ENCODE data around the gene KIF5C.

Gene KIF5C

DNA sequence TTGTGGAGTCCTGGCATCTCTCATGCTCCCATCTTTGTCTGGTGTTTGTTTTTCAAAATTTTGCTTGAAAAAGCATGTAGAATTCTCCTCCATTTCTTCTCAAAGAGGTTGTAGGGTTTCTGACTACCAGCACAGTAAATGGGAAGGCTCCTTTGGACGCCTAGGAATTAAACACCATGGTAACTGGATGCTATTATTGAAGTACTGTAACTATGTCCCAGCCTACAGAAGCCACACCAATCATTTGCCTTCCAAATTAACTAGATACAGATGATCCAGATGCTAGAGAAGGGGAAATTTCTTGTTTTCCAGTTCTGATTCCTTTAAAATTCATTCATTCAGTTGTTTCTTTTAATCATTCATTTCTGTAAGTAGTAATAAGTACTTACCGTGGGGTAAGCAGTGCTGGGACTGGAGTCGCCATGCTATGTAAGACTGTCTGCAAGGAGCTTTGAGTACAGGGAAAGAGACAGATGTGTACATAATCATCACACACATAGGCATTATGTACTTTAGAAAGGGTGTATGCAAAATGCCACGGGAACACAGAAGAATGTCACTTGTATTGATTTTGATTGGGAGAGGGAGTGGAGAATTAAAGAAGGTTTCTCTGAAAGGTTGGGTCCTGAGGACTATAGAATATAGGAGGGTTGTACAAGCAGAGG lies 49.6 kb downstream of the KIF5C start:
- Histone ChIP-seq H3K27me3 (ENCODE audit: low read depth, low read length) (no peaks in the 10 kb centered on the region), H3K4me1 (ENCODE audit: control insufficient read depth in 1 of 2, insufficient read depth in 2 of 2, low read length in 2 of 2) (no peaks in the 10 kb centered on the region), H3K36me3 (ENCODE audit: control insufficient read depth in 1 of 2, insufficient read depth in 2 of 2, low read length in 2 of 2) (no peaks in the 10 kb centered on the region), H3K9me3 (ENCODE audit: control insufficient read depth in 1 of 2, low read length in 2 of 2) (no peaks in the 10 kb centered on the region), H3K27ac (ENCODE audit: low read length) (no peak overlapping the region), H3K4me3 (ENCODE audit: low read depth in 1 of 2, low read length in 2 of 2) (no peak overlapping the region)

GRCh38 chr2:148926291-148926961 lies 51.4 kb downstream of the KIF5C start:
- H3K27ac ChIP-seq (ENCODE audit: low read length), result no peak overlapping the region
- peak overlapping the region; percentile 13 to 29 for H3K4me3 ChIP-seq (ENCODE audit: low read depth in 1 of 2, low read length in 2 of 2)

GRCh38 chr2:148926981-148927401 lies 52.0 kb downstream of the KIF5C start:
- no peak overlapping the region for H3K27ac ChIP-seq (ENCODE audit: low read length)
- no peaks in the 10 kb centered on the region for H3K36me3 ChIP-seq (ENCODE audit: control insufficient read depth in 1 of 2, insufficient read depth in 2 of 2, low read length in 2 of 2)
- peak overlapping the region; percentile 13 to 29 for H3K4me3 ChIP-seq (ENCODE audit: low read depth in 1 of 2, low read length in 2 of 2)
- no peaks in the 10 kb centered on the region for H3K27me3 ChIP-seq (ENCODE audit: low read depth, low read length)
- H3K9me3 ChIP-seq (ENCODE audit: control insufficient read depth in 1 of 2, low read length in 2 of 2), result no peaks in the 10 kb centered on the region
- no peaks in the 10 kb centered on the region for H3K4me1 ChIP-seq (ENCODE audit: control insufficient read depth in 1 of 2, insufficient read depth in 2 of 2, low read length in 2 of 2)

More at GRCh38 chr2:148926291-148926961, 51.4 kb downstream of the KIF5C start:
- Histone ChIP-seq H3K27me3 (ENCODE audit: low read depth, low read length) (no peaks in the 10 kb centered on the region), H3K36me3 (ENCODE audit: control insufficient read depth in 1 of 2, insufficient read depth in 2 of 2, low read length in 2 of 2) (no peaks in the 10 kb centered on the region), H3K4me1 (ENCODE audit: control insufficient read depth in 1 of 2, insufficient read depth in 2 of 2, low read length in 2 of 2) (no peaks in the 10 kb centered on the region), H3K9me3 (ENCODE audit: control insufficient read depth in 1 of 2, low read length in 2 of 2) (no peaks in the 10 kb centered on the region)

GRCh38 chr2:148928395-148928794 lies 53.4 kb downstream of the KIF5C start:
- Histone ChIP-seq H3K9me3 (ENCODE audit: control insufficient read depth in 1 of 2, low read length in 2 of 2) (no peaks in the 10 kb centered on the region), H3K27me3 (ENCODE audit: low read depth, low read length) (no peaks in the 10 kb centered on the region), H3K4me1 (ENCODE audit: control insufficient read depth in 1 of 2, insufficient read depth in 2 of 2, low read length in 2 of 2) (no peaks in the 10 kb centered on the region), H3K4me3 (ENCODE audit: low read depth in 1 of 2, low read length in 2 of 2) (no peak overlapping the region), H3K27ac (ENCODE audit: low read length) (no peak overlapping the region), H3K36me3 (ENCODE audit: control insufficient read depth in 1 of 2, insufficient read depth in 2 of 2, low read length in 2 of 2) (no peaks in the 10 kb centered on the region)

DNA sequence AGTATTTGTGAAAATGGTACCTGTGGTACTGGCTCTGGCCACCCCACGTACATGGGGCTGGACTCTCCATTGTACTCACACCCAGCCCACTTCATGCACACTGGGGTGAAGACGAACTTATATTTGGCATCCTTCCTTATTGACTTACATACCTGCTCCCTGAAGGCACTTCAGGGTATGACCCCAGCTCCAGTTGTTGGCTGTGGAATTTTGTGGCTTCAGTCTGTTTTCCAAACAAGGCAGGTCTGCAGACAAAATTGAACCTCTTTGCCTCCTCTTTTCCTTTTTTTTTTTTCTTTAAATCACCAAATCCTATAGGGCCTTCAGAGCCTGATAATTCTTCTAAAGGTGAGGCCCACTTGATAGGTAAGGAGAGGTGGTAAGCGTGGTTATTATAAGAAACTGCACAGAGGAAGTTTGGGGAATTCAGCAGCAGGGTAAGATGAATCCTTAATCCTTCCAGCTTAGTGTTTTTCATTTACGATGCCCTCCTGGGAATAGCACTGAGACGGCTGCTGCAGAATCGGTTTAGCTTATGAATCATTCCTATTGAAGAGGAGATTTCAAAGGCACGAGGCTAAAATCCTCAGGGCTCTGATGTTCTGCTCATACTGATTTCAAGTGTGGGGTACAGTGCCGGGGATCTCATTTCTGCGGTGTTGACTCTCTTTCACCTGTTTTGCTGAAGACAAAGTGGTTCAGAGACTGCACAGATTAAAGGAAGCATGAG lies 55.2 kb downstream of the KIF5C start:
- H3K4me1 ChIP-seq (ENCODE audit: control insufficient read depth in 1 of 2, insufficient read depth in 2 of 2, low read length in 2 of 2), result no peaks in the 10 kb centered on the region
- no peak overlapping the region for H3K27ac ChIP-seq (ENCODE audit: low read length)
- no peaks in the 10 kb centered on the region for H3K36me3 ChIP-seq (ENCODE audit: control insufficient read depth in 1 of 2, insufficient read depth in 2 of 2, low read length in 2 of 2)
- H3K9me3 ChIP-seq (ENCODE audit: control insufficient read depth in 1 of 2, low read length in 2 of 2), result no peaks in the 10 kb centered on the region
- no peaks in the 10 kb centered on the region for H3K27me3 ChIP-seq (ENCODE audit: low read depth, low read length)
- no peak overlapping the region for H3K4me3 ChIP-seq (ENCODE audit: low read depth in 1 of 2, low read length in 2 of 2)

DNA sequence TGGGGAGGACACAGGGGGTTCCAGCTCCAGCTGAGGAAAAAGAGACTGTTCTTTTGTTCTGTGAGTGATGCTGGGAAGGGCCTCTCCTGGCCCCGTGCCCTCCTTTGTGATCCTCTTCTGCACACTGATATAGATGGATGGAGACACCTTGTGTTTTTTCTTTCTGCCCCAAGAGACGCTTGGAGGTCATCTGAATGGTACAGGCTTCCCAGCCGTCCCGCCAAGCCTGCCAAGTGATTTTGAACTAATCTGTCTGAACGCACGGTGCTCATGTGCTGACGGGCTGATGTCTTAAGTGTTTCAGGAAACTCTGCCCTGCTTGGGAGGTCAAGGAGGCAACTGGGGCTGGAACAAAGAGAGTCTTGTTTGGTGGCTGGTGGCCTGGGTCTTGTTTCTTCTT lies 57.5 kb downstream of the KIF5C start:
- H3K4me1 ChIP-seq (ENCODE audit: control insufficient read depth in 1 of 2, insufficient read depth in 2 of 2, low read length in 2 of 2), result no peaks in the 10 kb centered on the region
- H3K36me3 ChIP-seq (ENCODE audit: control insufficient read depth in 1 of 2, insufficient read depth in 2 of 2, low read length in 2 of 2), result no peaks in the 10 kb centered on the region
- no peaks in the 10 kb centered on the region for H3K9me3 ChIP-seq (ENCODE audit: control insufficient read depth in 1 of 2, low read length in 2 of 2)
- no peaks in the 10 kb centered on the region for H3K27me3 ChIP-seq (ENCODE audit: low read depth, low read length)
- H3K4me3 ChIP-seq (ENCODE audit: low read depth in 1 of 2, low read length in 2 of 2), result no peak overlapping the region
- no peak overlapping the region for H3K27ac ChIP-seq (ENCODE audit: low read length)

GRCh38 chr2:148933456-148933855 lies 58.4 kb downstream of the KIF5C start:
- Histone ChIP-seq H3K9me3 (ENCODE audit: control insufficient read depth in 1 of 2, low read length in 2 of 2) (no peaks in the 10 kb centered on the region), H3K27ac (ENCODE audit: low read length) (no peak overlapping the region), H3K4me3 (ENCODE audit: low read depth in 1 of 2, low read length in 2 of 2) (no peak overlapping the region), H3K36me3 (ENCODE audit: control insufficient read depth in 1 of 2, insufficient read depth in 2 of 2, low read length in 2 of 2) (no peaks in the 10 kb centered on the region), H3K4me1 (ENCODE audit: control insufficient read depth in 1 of 2, insufficient read depth in 2 of 2, low read length in 2 of 2) (no peaks in the 10 kb centered on the region), H3K27me3 (ENCODE audit: low read depth, low read length) (no peaks in the 10 kb centered on the region)

- H3K4me1 ChIP-seq (ENCODE audit: control insufficient read depth in 1 of 2, insufficient read depth in 2 of 2, low read length in 2 of 2), result no peaks in the 10 kb centered on the region
- no peaks in the 10 kb centered on the region for H3K27me3 ChIP-seq (ENCODE audit: low read depth, low read length)
- no peak overlapping the region for H3K27ac ChIP-seq (ENCODE audit: low read length)
- H3K9me3 ChIP-seq (ENCODE audit: control insufficient read depth in 1 of 2, low read length in 2 of 2), result no peaks in the 10 kb centered on the region
- no peak overlapping the region for H3K4me3 ChIP-seq (ENCODE audit: low read depth in 1 of 2, low read length in 2 of 2)
- no peaks in the 10 kb centered on the region for H3K36me3 ChIP-seq (ENCODE audit: control insufficient read depth in 1 of 2, insufficient read depth in 2 of 2, low read length in 2 of 2)
These were observed 60.8 kb downstream of the KIF5C start for GRCh38 chr2:148935791-148936190.

DNA sequence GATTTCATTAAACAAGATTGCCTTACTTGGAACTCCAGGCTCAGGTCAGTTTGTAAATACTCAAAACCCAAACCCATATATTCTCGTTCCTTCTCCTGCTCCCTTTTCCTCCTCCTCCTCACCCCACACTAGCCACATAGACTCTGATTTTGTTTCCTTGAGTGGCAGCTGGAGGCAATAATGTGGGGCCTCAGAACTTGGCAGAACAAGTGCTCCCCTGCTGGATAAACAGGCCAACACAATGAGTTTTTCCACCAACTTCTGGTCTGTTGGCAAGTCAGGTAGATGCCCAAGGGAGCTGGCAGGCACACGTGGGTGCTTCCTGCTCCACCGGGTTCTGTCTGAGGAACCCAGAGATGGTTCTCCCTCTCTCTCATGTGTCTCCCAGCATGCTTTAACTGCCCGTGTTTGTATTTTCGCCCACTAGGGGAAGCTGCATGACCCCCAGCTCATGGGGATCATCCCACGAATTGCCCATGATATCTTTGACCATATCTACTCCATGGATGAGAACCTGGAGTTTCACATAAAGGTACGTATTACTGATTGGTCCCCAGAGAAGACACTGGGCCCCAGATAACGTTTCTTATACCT lies 61.9 kb downstream of the KIF5C start:
- Histone ChIP-seq H3K27ac (ENCODE audit: low read length) (no peak overlapping the region), H3K27me3 (ENCODE audit: low read depth, low read length) (no peaks in the 10 kb centered on the region), H3K36me3 (ENCODE audit: control insufficient read depth in 1 of 2, insufficient read depth in 2 of 2, low read length in 2 of 2) (no peaks in the 10 kb centered on the region), H3K4me3 (ENCODE audit: low read depth in 1 of 2, low read length in 2 of 2) (no peak overlapping the region), H3K4me1 (ENCODE audit: control insufficient read depth in 1 of 2, insufficient read depth in 2 of 2, low read length in 2 of 2) (no peaks in the 10 kb centered on the region), H3K9me3 (ENCODE audit: control insufficient read depth in 1 of 2, low read length in 2 of 2) (no peaks in the 10 kb centered on the region)

DNA sequence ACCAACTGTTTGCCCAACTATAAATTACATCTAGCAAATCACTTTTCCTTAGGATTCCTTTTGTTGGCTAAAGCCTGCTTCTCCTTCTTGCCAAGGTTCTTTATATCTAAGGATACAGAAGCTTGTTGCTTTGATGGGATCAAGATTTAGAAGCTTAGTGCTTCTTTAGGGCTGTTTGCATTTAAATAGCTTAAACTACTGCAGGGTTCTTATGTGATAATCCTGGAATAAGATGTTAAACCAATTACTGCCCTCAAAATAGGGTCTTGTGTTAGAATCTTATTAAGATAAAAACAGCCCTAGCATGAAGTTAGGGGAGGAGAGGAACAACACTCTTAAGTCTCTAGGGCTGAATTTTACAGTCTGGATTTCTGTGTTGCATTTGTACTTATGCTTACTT lies 64.2 kb downstream of the KIF5C start:
- Histone ChIP-seq H3K9me3 (ENCODE audit: control insufficient read depth in 1 of 2, low read length in 2 of 2) (no peaks in the 10 kb centered on the region), H3K36me3 (ENCODE audit: control insufficient read depth in 1 of 2, insufficient read depth in 2 of 2, low read length in 2 of 2) (no peaks in the 10 kb centered on the region), H3K4me3 (ENCODE audit: low read depth in 1 of 2, low read length in 2 of 2) (no peak overlapping the region), H3K27ac (ENCODE audit: low read length) (no peak overlapping the region), H3K27me3 (ENCODE audit: low read depth, low read length) (no peaks in the 10 kb centered on the region), H3K4me1 (ENCODE audit: control insufficient read depth in 1 of 2, insufficient read depth in 2 of 2, low read length in 2 of 2) (no peaks in the 10 kb centered on the region)

- H3K27me3 ChIP-seq (ENCODE audit: low read depth, low read length), result no peaks in the 10 kb centered on the region
- peaks cover 0 to 5% of the 10 kb centered on the region in 2 donors for H3K9me3 ChIP-seq (ENCODE audit: control insufficient read depth in 1 of 2, low read length in 2 of 2)
- H3K4me1 ChIP-seq (ENCODE audit: control insufficient read depth in 1 of 2, insufficient read depth in 2 of 2, low read length in 2 of 2), result no peaks in the 10 kb centered on the region
- no peaks in the 10 kb centered on the region for H3K36me3 ChIP-seq (ENCODE audit: control insufficient read depth in 1 of 2, insufficient read depth in 2 of 2, low read length in 2 of 2)
- no peak overlapping the region for H3K27ac ChIP-seq (ENCODE audit: low read length)
- no peak overlapping the region for H3K4me3 ChIP-seq (ENCODE audit: low read depth in 1 of 2, low read length in 2 of 2)
These were observed 68.1 kb downstream of the KIF5C start for GRCh38 chr2:148943097-148943496.

Measured in muscle layer of duodenum (tissue), 2 donors.